ENCODE results near the gene NGB.

GRCh38 chr14:77314539-77315457 lies 43.8 kb upstream of the NGB start:
- TF ChIP-seq CTCF (IDR thresholded peaks at IDR 0.05): no peak
- TF ChIP-seq POLR2A (IDR thresholded peaks at IDR 0.05): no peak
- no peak for TF ChIP-seq EP300 (IDR thresholded peaks at IDR 0.05; ENCODE audit: low read depth)
- TF ChIP-seq POLR2AphosphoS5 (IDR thresholded peaks at IDR 0.05): no peak

Measured in transverse colon (tissue), 4 donors.